CD14-positive monocyte (primary cell): ENCODE measurements around the gene MPRIP. TPM values are rescaled to one million over a fixed set of nuclear protein-coding genes. Genes with fewer than 3 reads are reported as not detected.
"Not testable (repeated sequence)": the region's sequence is repeated elsewhere in the genome, so short reads cannot be mapped to it uniquely, and the experiment has no call there.

Experiments
- DNase-seq, 3 donors: peaks; one replicate each; pipeline ENCODE4 v3.0.0-alpha.2; 2011 to 2022
- H2AFZ ChIP-seq: 2 replicates; pipeline ENCODE4 v1.6.0; 2012; ENCODE audit warnings: mild to moderate bottlenecking, low read depth, low read length, inconsistent platforms; ENCODE audit not compliant: insufficient read depth, poor library complexity, severe bottlenecking
- H3K27ac ChIP-seq, 2 donors: 1 replicate in 1 of 2; 2 replicates in 1 of 2; pipeline ENCODE4 v1.5.1; 2012 to 2013; ENCODE audit warnings: low read length in 2 of 2, control low read depth in 1 of 2, inconsistent platforms in 1 of 2, low read depth in 1 of 2, mild to moderate bottlenecking in 1 of 2
- H3K27me3 ChIP-seq, 2 donors: one replicate each; pipeline versions ENCODE4 v1.6.0 to v1.6.1; 2011 to 2013; ENCODE audit warnings: low read length in 2 of 2; ENCODE audit not compliant: control insufficient read depth in 2 of 2, insufficient read depth in 2 of 2
- H3K36me3 ChIP-seq, 2 donors: replicated peaks in 1 of 2; 1 replicate in 1 of 2; 2 replicates in 1 of 2; pipeline versions ENCODE4 v1.5.1 to v1.6.1; 2012 to 2013; ENCODE audit warnings: low read length in 2 of 2, control low read depth in 1 of 2, inconsistent platforms in 1 of 2, mild to moderate bottlenecking in 1 of 2; ENCODE audit not compliant: insufficient read depth in 2 of 2, control insufficient read depth in 1 of 2
- H3K4me1 ChIP-seq, 2 donors: 1 replicate in 1 of 2; 2 replicates in 1 of 2; pipeline versions ENCODE4 v1.5.1 to v1.6.1; 2012 to 2013; ENCODE audit warnings: low read length in 2 of 2, control low read depth in 1 of 2, inconsistent platforms in 1 of 2, mild to moderate bottlenecking in 1 of 2, moderate library complexity in 1 of 2; ENCODE audit not compliant: insufficient read depth in 2 of 2, control insufficient read depth in 1 of 2
- H3K4me2 ChIP-seq: replicated peaks from 2 replicates; pipeline ENCODE3; 2012; ENCODE audit warnings: low read length, moderate library complexity, mild to moderate bottlenecking; ENCODE audit not compliant: poor library complexity, severe bottlenecking; ENCODE audit errors: extremely low read depth
- H3K4me3 ChIP-seq, 3 experiments: fragments of 200-600 bp in 1 of 3; sonication (generic) in 1 of 3; replicated peaks in 1 of 3; 1 replicate in 2 of 3; 2 replicates in 1 of 3; pipeline ENCODE4 v1.5.1; 2011 to 2013; ENCODE audit warnings: low read length in 3 of 3, mild to moderate bottlenecking in 3 of 3, control low read depth in 2 of 3, low read depth in 2 of 3, inconsistent platforms in 1 of 3, moderate library complexity in 1 of 3
- H3K79me2 ChIP-seq: 2 replicates; pipeline ENCODE4 v1.6.0; 2012; ENCODE audit warnings: mild to moderate bottlenecking, control low read depth, inconsistent platforms, low read length, moderate library complexity; ENCODE audit not compliant: insufficient read depth
- H3K9ac ChIP-seq: 2 replicates; pipeline ENCODE4 v1.6.0; 2017; ENCODE audit warnings: low read length, mild to moderate bottlenecking; ENCODE audit not compliant: insufficient read depth, poor library complexity, severe bottlenecking
- H3K9me3 ChIP-seq, 2 donors: replicated peaks in 1 of 2; 1 replicate in 1 of 2; 2 replicates in 1 of 2; pipeline versions ENCODE4 v1.5.1 to v1.6.1; 2012 to 2013; ENCODE audit warnings: low read length in 2 of 2, control low read depth in 1 of 2; ENCODE audit not compliant: control insufficient read depth in 1 of 2, insufficient read depth in 1 of 2
- H4K20me1 ChIP-seq: 2 replicates; pipeline ENCODE4 v1.6.0; 2012; ENCODE audit warnings: mild to moderate bottlenecking, low read length, control low read depth, moderate library complexity; ENCODE audit not compliant: insufficient read depth
- H3K27ac Mint-ChIP-seq, 7 donors: one replicate each; pipeline ENCODE4 v1.8.0; 2020; ENCODE audit warnings: mild to moderate bottlenecking in 7 of 7, mixed read lengths in 7 of 7, moderate library complexity in 6 of 7, inconsistent platforms in 2 of 7
- H3K27me3 Mint-ChIP-seq, 3 donors: one replicate each; pipeline ENCODE4 v1.8.0; 2021 to 2022; ENCODE audit warnings: low read depth in 3 of 3, mild to moderate bottlenecking in 3 of 3, mixed read lengths in 3 of 3, moderate library complexity in 3 of 3, inconsistent platforms in 1 of 3
- H3K36me3 Mint-ChIP-seq, 2 donors: one replicate each; pipeline ENCODE4 v1.8.0; 2020; ENCODE audit warnings: mixed read lengths in 2 of 2, inconsistent platforms in 1 of 2, mild to moderate bottlenecking in 1 of 2
- H3K4me1 Mint-ChIP-seq: one replicate; pipeline ENCODE4 v1.8.0; 2020; ENCODE audit warnings: mild to moderate bottlenecking, mixed read lengths
- H3K4me3 Mint-ChIP-seq, 2 donors: one replicate each; pipeline ENCODE4 v1.8.0; 2020; ENCODE audit warnings: mild to moderate bottlenecking in 2 of 2, mixed read lengths in 2 of 2, moderate library complexity in 1 of 2
- H3K9me3 Mint-ChIP-seq, 7 donors: one replicate each; pipeline ENCODE4 v1.8.0; 2020 to 2022; ENCODE audit warnings: mixed read lengths in 7 of 7, mild to moderate bottlenecking in 6 of 7, moderate library complexity in 6 of 7, inconsistent platforms in 2 of 7
- WGBS: methylation state at CpG from one replicate; pipeline ENCODE4 v1.1.5; 2013; ENCODE audit warnings: missing lambda C conversion rate; ENCODE audit not compliant: insufficient coverage; 5-methylcytosine and 5-hydroxymethylcytosine counted together
- intact Hi-C, 2 donors: fragments of 100-400 bp; cut with micrococcal nuclease; formaldehyde crosslinking; loops; one replicate each; pipeline versions ENCODE4 v1.15.0 to v1.15.1; 2023
- polyA plus RNA-seq, 3 donors: library from polyadenylated mRNA; depleted of rRNA in 1 of 3; unstranded in 2 of 3; stranded (reverse) in 1 of 3; fragments of 300-500 nt in 2 of 3; fragments of >200 nt in 1 of 3; fragmentation: Illumina TruSeq in 2 of 3; gene quantifications; 1 replicate in 2 of 3; 2 replicates in 1 of 3; pipeline ENCODE4 v1.2.3, GENCODE V29; 2012 to 2021

Gene MPRIP
- polyA plus RNA-seq, 3 donors, result 2.0 to 48.7 (median 2.5) TPM

DNA sequence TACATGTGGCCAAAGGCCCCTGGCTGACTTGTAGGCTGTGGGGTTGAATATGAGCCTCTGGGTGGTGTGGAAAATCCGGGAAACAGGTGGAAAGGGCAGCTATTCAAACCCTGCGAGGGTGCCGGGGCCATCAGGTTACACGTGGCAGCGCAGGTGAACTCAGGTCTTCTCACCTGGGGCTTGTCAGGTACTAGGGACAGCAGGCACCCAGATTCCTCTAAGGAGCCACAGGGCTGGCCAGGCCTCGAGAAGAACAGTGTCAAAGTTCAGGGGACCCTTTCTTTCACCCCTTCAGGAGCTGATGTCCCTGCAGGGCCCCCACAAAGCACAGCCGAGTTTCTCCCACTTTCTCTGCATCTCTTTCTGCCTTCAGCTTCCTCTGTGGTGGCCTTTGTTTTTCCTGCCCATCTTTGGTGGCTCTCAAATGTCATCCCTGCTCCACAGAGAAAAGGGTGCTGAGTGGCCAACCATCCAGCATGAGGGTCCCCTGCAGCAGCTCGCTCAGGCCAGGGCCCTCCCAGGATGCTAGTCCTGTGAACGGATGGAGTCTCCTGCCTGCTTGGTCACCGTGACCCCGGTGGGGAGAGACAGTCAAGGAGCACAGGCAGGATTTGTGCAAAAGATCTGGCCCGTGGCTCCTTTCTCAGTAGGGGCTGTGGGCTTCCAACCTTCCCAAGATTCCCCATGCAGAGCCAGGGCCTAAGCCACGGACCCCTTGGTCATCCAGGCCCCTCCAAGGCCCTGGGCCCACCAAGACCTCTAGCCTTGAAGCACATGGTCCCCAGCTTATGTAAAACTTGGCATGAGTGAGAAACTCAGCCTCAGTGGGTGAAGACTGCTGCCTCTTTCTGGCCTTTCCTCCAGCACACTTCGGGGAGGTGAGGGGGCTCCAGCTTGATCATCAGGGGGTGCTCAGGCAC lies 28.2 kb upstream of the MPRIP start:
- H3K36me3 Mint-ChIP-seq, H2AFZ ChIP-seq, H3K4me2 ChIP-seq, H3K9ac ChIP-seq, H3K4me3 ChIP-seq, H3K4me3 Mint-ChIP-seq, H3K36me3 ChIP-seq, DNase-seq, H3K27ac ChIP-seq, H3K27ac Mint-ChIP-seq, H4K20me1 ChIP-seq, H3K9me3 Mint-ChIP-seq, H3K9me3 ChIP-seq, H3K79me2 ChIP-seq, intact Hi-C loops: not testable (repeated sequence)
- 88% methylated on average over 9 of the region's 14 CpGs for WGBS
- peaks cover 23% of the 10 kb centered on the region for H3K4me1 Mint-ChIP-seq
- Histone ChIP-seq H3K4me1 (peaks cover 19% of the 10 kb centered on the region in 2 donors), H3K27me3 (peaks cover 0 to 26% of the 10 kb centered on the region in 2 donors)
- peaks cover 21 to 54% (median 50%) of the 10 kb centered on the region in 3 donors for H3K27me3 Mint-ChIP-seq

DNA sequence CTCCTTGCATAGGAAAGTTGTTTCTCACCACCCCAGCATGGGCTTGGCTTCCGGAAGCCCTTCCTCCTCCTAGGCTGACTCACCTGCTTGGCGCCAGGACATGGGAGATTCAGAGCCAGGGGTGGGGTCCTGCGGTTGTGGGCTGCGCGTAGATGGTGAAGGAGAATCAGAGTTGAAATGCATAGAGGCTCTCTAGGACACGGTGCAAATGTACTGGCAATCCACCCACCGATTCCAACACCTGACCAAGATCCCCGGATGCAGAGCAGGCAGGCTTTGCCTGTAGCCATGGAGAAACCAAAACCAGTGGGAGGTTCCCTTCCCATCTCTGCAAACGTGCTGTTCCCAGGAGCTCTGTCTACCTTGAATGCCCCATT lies 27.5 kb upstream of the MPRIP start:
- H3K9ac ChIP-seq, H3K4me3 ChIP-seq, H3K4me2 ChIP-seq, H3K27ac Mint-ChIP-seq, H3K27ac ChIP-seq, H4K20me1 ChIP-seq, H3K36me3 ChIP-seq, intact Hi-C loops, H3K79me2 ChIP-seq, H3K9me3 Mint-ChIP-seq, H2AFZ ChIP-seq, H3K9me3 ChIP-seq, DNase-seq, H3K36me3 Mint-ChIP-seq: not testable (repeated sequence)
- peaks cover 19% of the 10 kb centered on the region in 2 donors for H3K4me1 ChIP-seq
- H3K4me3 Mint-ChIP-seq, result peak overlapping the region in 1 of 2 donors; percentile 56
- peaks cover 0 to 26% of the 10 kb centered on the region in 2 donors for H3K27me3 ChIP-seq
- peaks cover 23% of the 10 kb centered on the region for H3K4me1 Mint-ChIP-seq
- WGBS, result 100% methylated on average over 5 of the region's 9 CpGs
- peaks cover 20 to 55% (median 52%) of the 10 kb centered on the region in 3 donors for H3K27me3 Mint-ChIP-seq
